Endothelial cell of umbilical vein (primary cell): ENCODE results near the gene SELENON. TPM values are rescaled to one million over a fixed set of nuclear protein-coding genes. Genes with fewer than 3 reads are reported as not detected.

ENCODE experiments used
- BruUV-seq: library from RNA; stranded (reverse); fragments of 400-500 nt; replicated peaks from 2 replicates; lab custom pipeline; 2021; lab: Mats Ljungman, UMichigan
- CTCF ChIA-PET: fragments of 300-600, 350-600 bp; sonication (Branson Sonifier 250); formaldehyde crosslinking; loops from one replicate; lab custom pipeline; 2021; ENCODE audit warnings: antibody characterized with exemption, inconsistent platforms; lab: Charles Lee
- POLR2A ChIA-PET: fragments of 300-600, 350-600 bp; sonication (Branson Sonifier 250); formaldehyde crosslinking; loops from one replicate; lab custom pipeline; 2021; ENCODE audit warnings: antibody characterized with exemption, inconsistent platforms; lab: Charles Lee
- DNase-seq: peaks from one replicate; pipeline ENCODE4 v3.0.0-alpha.2; 2011; ENCODE audit warnings: low read depth, low spot score
- FAIRE-seq: peaks from 2 replicates; lab custom pipeline; 2011; peaks lifted over from hg19 to GRCh38; lab: Jason Lieb, UNC
- H2AFZ ChIP-seq: 2 replicates; pipeline ENCODE4 v1.6.0; 2012; ENCODE audit warnings: low read depth, low read length, control low read depth, inconsistent platforms
- H3K27ac ChIP-seq: 2 replicates; pipeline ENCODE4 v1.5.1; 2011; ENCODE audit warnings: low read depth, mild to moderate bottlenecking, control low read depth, low read length, moderate library complexity; ENCODE audit not compliant: insufficient read depth
- H3K27me3 ChIP-seq, 2 experiments: 2 replicates each; pipeline versions ENCODE4 v1.6.0 to v1.6.1; 2011; ENCODE audit warnings: low read length in 2 of 2, mixed read lengths in 1 of 2; ENCODE audit not compliant: control insufficient read depth in 2 of 2, insufficient read depth in 2 of 2
- H3K36me3 ChIP-seq, 2 experiments: 2 replicates in 1 of 2; 3 replicates in 1 of 2; pipeline ENCODE4 v1.5.1; 2011; ENCODE audit warnings: low read length in 2 of 2, mild to moderate bottlenecking in 1 of 2, moderate library complexity in 1 of 2; ENCODE audit not compliant: control insufficient read depth in 2 of 2, insufficient read depth in 2 of 2; ENCODE audit errors: extremely low read depth in 1 of 2
- H3K4me1 ChIP-seq: 3 replicates; pipeline ENCODE4 v1.5.1; 2011; ENCODE audit warnings: mild to moderate bottlenecking, low read length; ENCODE audit not compliant: control insufficient read depth, insufficient read depth; ENCODE audit errors: extremely low read depth
- H3K4me2 ChIP-seq: 2 replicates; pipeline ENCODE4 v1.6.1; 2011; ENCODE audit warnings: low read length, control low read depth, mixed read lengths; ENCODE audit not compliant: insufficient read depth
- H3K4me3 ChIP-seq, 3 experiments: fragments of 200-600 bp in 1 of 3; sonication (generic), shearing (Covaris generic) in 1 of 3; replicated peaks in 1 of 3; 2 replicates each; pipeline ENCODE4 v1.5.1; 2011 to 2016; ENCODE audit warnings: control low read depth in 3 of 3, low read length in 3 of 3, mild to moderate bottlenecking in 2 of 3, inconsistent platforms in 1 of 3, low read depth in 1 of 3, moderate library complexity in 1 of 3; ENCODE audit not compliant: insufficient read depth in 1 of 3
- H3K79me2 ChIP-seq: 2 replicates; pipeline ENCODE4 v1.6.0; 2012; ENCODE audit warnings: low read length, inconsistent platforms; ENCODE audit not compliant: control insufficient read depth, insufficient read depth
- H3K9ac ChIP-seq: replicated peaks from 2 replicates; pipeline ENCODE3; 2011; ENCODE audit warnings: low read length, control low read depth; ENCODE audit not compliant: insufficient read depth; ENCODE audit errors: extremely low read depth
- H3K9me1 ChIP-seq: replicated peaks from 3 replicates; pipeline ENCODE4 v1.6.0; 2011; ENCODE audit warnings: mild to moderate bottlenecking, low read length; ENCODE audit not compliant: control insufficient read depth, insufficient read depth; ENCODE audit errors: extremely low read depth
- H3K9me3 ChIP-seq: replicated peaks from 2 replicates; pipeline ENCODE4 v1.5.1; 2012; ENCODE audit warnings: low read length, inconsistent platforms; ENCODE audit not compliant: control insufficient read depth, insufficient read depth
- H4K20me1 ChIP-seq: replicated peaks from 2 replicates; pipeline ENCODE3; 2011; ENCODE audit warnings: mild to moderate bottlenecking, low read length; ENCODE audit not compliant: control insufficient read depth, insufficient read depth; ENCODE audit errors: extremely low read depth
- CTCF ChIP-seq, 2 donors: IDR thresholded peaks; 1 replicate in 1 of 2; 2 replicates in 1 of 2; pipeline ENCODE4 v1.5.1; 2011; ENCODE audit warnings: low read length in 2 of 2, mild to moderate bottlenecking in 2 of 2, moderate library complexity in 2 of 2, control low read depth in 1 of 2, inconsistent platforms in 1 of 2, low read depth in 1 of 2; ENCODE audit not compliant: insufficient read depth in 1 of 2; ENCODE audit errors: extremely low read depth in 1 of 2
- EZH2 ChIP-seq: IDR thresholded peaks from 2 replicates; pipeline ENCODE4 v1.6.1; 2012; ENCODE audit warnings: borderline replicate concordance, low read depth, mild to moderate bottlenecking, moderate library complexity, low read length, inconsistent platforms; ENCODE audit not compliant: severe bottlenecking
- FOS ChIP-seq: IDR thresholded peaks from 2 replicates; pipeline ENCODE4 v1.6.1; 2011; ENCODE audit warnings: mild to moderate bottlenecking, low read length, moderate library complexity, borderline replicate concordance; ENCODE audit not compliant: insufficient read depth
- GATA2 ChIP-seq: IDR thresholded peaks from 2 replicates; pipeline ENCODE4 v1.7.0; 2011; ENCODE audit warnings: low read depth, mild to moderate bottlenecking, moderate library complexity, mixed read lengths, low read length; ENCODE audit not compliant: insufficient read length, insufficient read depth
- JUN ChIP-seq: IDR thresholded peaks from 2 replicates; pipeline ENCODE4 v1.6.1; 2011; ENCODE audit warnings: borderline replicate concordance, low read depth; ENCODE audit not compliant: insufficient read length, insufficient read depth
- POLR2A ChIP-seq: IDR thresholded peaks from 2 replicates; pipeline ENCODE4 v1.6.1; 2012; ENCODE audit warnings: low read depth, mild to moderate bottlenecking, control low read depth, low read length
- POLR2AphosphoS5 ChIP-seq: IDR thresholded peaks from 2 replicates; pipeline ENCODE4 v1.6.1; 2012; ENCODE audit warnings: low read depth, mild to moderate bottlenecking, control low read depth, low read length, moderate library complexity; ENCODE audit not compliant: insufficient read depth
- dilution Hi-C: fragments of 300-500 bp; cut with MboI; formaldehyde crosslinking; loops from one replicate; pipeline ENCODE4 v1.15.0; 2019; ENCODE audit warnings: low sequenced_read_pairs; ENCODE audit not compliant: extremely low pct_ligation_motif_present
- intact Hi-C: fragments of 100-400 bp; cut with micrococcal nuclease; formaldehyde crosslinking; loops from one replicate; pipeline ENCODE4 v1.10.0; 2022
- polyA plus RNA-seq, 4 experiments: library from polyadenylated mRNA; depleted of rRNA in 3 of 4; stranded (reverse) in 3 of 4; unstranded in 1 of 4; fragments of >200 nt; gene quantifications; 2 replicates each; pipeline versions ENCODE4 v1.2.1 to v1.2.3, GENCODE V29; 2011 to 2012; ENCODE audit warnings: missing spikeins in 1 of 4
- total RNA-seq: library from RNA; stranded (reverse); gene quantifications from 2 replicates; pipeline ENCODE4 v1.2.3, GENCODE V29; 2021

Gene SELENON
- total and polyA plus RNA-seq, 2 donors (not counting 3 experiments of a cell fraction or from before 2014, with no cell fraction given): 117 to 182 TPM

DNA sequence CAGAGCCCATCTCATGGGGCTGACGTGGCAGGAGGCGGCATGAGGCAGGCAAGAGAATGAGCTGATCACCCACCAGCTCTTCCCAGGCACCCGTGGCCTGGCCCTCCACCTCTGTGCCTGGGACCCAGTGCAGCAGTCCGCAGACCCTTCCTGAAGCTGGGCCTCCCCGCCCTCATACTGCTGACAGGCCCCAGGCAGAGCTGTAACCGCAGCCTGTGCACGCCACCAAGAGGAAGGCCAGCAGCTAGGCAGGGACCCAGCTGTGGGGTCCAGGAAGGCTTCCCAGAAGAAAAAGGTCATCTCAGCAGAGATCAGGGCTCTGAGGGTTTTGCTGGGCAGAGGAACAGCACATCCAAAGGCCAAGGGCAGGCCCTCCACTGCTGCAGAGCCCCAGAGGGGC lies 9.9 kb downstream of the SELENON start:
- Histone ChIP-seq H3K27me3 (no peaks in the 10 kb centered on the region), H3K36me3 (peaks cover 13 to 58% of the 10 kb centered on the region in 2 experiments), H3K27ac (no peak overlapping the region), H3K9me3 (no peaks in the 10 kb centered on the region), H4K20me1 (no peaks in the 10 kb centered on the region), H3K4me1 (peaks cover 17% of the 10 kb centered on the region), H3K9ac (no peak overlapping the region), H3K79me2 (no peaks in the 10 kb centered on the region), H3K4me2 (no peak overlapping the region), H3K9me1 (no peaks in the 10 kb centered on the region), H3K4me3 (no peak overlapping the region), H2AFZ (no peak overlapping the region)
- ChIA-PET POLR2A (no interaction called here), CTCF (interaction anchor here (0.7 to 3.1 kb wide), 6 partner anchors 9 to 335 kb away, joined by 3 to 35 read pairs (median 5); partner anchors contain the start of genes MAN1C1 and SELENON)
- no TSS peak for BruUV-seq
- dilution Hi-C loops: no loop called here
- FAIRE-seq (no peak), DNase-seq (no peak)
- intact Hi-C loops: loop anchor here (1.0 to 10.0 kb wide), 3 partner anchors 191 to 575 kb away; partner anchors contain the start of genes MACO1 and SYF2
- no peak for TF ChIP-seq FOS
- TF ChIP-seq EZH2: no peak
- TF ChIP-seq POLR2A: no peak
- no peak for TF ChIP-seq POLR2AphosphoS5
- TF ChIP-seq JUN: no peak
- TF ChIP-seq GATA2: no peak
- TF ChIP-seq CTCF (IDR thresholded peaks at IDR 0.05; ENCODE audit: extremely low read depth in 1 of 2, insufficient read depth in 1 of 2, low read depth in 1 of 2, low read length in 2 of 2): no peak
